HG02798 (cell line): ENCODE results near the gene SLC25A19.
A peak's percentile ranks its signal among the peaks of the same experiment; 100 is the strongest.
"Not testable (repeated sequence)": the region's sequence is repeated elsewhere in the genome, so short reads cannot be mapped to it uniquely, and the experiment has no call there.

Experiments
- ATAC-seq: cut with Tn5 transposase; IDR thresholded peaks from one replicate; pipeline ENCODE4 v1.9.1; 2021; ENCODE audit warnings: mild to moderate bottlenecking; ENCODE audit not compliant: unreplicated experiment, poor library complexity

Gene SLC25A19

DNA sequence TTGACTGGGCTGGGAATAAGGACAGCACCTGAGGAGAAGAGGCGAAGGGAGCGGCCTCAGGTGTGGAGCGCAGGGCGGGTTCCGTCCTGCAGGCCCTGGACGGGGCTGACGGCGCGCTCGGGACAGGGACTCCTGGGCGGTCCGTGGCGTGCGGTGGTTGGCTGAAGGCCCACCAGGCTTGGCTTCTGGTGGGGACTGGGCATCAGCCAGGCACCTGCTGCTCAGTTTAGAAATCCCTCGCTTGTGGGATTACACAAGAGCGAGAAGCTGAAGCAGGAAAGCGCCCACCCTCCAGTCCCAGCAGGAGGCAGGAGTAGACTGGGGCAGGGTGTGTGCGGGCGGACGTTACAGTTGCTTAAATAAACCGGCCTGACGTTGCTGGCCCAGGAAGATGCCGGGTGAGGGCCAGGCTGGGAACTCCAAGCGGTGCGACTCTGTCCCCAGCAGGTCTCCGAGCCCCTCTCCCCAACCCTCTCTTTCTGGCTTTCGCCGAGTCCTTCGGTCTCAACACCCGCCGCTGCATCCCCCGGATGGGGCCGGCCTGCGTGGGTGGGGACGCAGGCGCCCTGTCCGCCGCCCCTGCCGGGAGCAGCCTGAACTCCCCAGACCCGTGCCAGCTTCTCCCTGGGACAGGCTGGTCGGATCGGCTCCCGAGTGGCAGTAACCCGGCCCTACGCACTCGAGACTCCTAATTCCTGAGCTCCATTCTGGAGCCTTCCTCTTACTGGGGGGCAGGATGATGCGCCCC is 18.8 kb downstream of the SLC25A19 start:
- peak; percentile 38 for ATAC-seq

DNA sequence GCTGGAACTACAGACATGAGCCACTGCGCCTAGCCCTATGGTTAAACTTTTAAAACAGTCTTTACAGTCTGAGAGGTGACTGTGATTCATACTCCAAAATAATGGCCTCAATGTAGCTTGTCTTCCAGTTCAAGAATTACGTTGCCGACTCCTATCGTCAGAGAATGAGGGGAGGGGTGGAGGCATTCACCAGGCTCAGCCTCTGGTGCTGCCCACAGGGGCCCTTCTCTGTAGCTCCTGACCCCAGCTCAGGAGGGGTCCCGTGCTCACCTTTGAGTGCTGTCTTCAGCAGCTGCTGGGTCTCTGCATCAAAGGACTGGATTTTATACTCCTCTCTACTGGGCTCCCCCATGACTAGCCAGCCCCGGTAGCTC is 19.4 kb downstream of the SLC25A19 start:
- ATAC-seq, result no peak

DNA sequence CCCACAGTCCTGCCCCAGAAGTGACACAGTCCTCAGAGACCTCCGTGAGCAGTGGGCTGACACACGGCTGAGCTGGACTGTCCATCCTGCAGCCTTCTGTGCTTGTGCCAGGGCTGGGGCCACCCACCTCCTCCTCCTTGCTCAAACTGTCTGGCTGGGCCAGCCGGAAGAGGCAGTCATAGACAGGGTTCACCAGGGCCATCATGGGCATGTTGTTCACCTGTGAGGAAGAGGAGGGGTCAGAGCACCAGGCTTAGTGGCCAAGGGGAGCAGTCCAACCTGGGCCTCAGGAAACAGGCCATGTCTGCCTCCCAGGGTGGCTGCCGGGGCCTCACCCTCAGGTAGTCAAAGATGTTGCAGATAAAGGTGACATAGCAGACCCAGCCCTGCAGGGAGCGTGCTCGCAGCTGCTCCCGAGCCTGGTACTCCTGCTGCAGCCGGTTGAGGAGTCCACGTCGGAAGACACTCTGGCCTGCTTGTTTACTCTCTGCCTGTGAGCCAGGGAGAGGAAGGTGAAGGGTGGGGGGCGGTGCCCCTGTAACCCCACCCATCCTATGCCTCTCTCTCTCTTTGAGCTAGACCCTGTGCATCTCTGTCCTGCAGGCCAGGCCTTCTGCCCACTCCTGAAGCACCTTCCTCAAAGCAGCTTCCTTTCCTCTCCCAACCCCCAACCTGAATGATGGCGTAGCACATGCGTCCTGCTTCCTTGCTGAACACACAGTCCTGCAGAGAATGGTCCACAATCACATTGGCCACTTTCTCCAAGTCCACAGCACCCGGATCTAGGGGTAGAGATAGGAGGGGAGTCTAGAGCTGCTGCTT is 21.6 kb downstream of the SLC25A19 start:
- no peak for ATAC-seq

DNA sequence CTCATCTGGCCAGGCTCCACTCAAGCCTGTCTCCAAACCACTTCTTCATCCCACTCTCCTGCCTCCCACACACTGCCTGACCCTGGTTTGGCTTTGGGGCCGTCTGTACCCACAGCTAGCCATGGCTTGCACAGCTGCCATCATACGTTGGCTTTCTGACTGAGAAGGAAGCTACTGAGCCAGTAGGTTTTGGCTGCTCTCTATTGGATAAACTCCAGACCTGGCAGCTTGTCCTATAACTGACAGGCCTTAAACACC is 22.2 kb downstream of the SLC25A19 start:
- no peak for ATAC-seq

DNA sequence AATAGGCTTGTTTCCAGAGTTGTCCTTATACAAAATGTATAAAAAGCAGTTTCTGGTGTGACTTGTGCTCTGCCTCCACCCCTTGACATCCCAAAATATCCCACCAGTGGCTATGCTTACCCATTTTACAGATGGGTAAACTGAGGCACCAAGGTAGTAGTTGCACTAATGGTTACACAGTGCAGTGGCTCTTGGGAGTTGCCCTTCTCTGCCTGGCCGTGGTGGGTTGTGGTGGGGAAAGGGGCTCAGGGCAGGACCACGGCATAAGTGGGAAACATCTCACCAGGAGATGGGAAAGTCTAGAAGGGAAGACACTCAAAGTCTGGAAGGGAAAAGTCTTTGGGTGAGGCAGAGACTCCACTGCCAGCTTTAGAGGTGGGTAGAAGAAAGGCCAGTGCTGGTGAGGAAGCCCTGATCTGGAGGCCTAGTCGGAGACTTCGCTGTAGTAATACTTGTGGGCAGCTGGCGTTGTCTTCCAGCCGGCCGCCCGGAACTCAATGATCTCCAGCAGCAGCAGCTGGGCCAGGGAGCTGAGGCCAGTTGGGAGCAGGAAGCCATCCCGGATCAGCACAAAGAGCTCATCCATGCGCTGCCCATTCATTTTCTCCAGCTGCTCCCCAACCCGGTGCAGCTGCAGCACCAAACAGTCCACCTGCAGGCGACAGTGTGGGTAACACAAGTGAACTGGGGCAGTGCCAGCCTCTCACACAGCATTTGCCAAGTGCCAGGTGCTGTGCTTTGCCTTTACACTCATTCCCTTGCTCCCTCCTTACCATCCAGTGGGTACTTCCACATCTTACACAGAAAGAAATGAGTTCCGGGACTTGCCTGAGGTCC is 22.7 kb downstream of the SLC25A19 start:
- ATAC-seq, result no peak

DNA sequence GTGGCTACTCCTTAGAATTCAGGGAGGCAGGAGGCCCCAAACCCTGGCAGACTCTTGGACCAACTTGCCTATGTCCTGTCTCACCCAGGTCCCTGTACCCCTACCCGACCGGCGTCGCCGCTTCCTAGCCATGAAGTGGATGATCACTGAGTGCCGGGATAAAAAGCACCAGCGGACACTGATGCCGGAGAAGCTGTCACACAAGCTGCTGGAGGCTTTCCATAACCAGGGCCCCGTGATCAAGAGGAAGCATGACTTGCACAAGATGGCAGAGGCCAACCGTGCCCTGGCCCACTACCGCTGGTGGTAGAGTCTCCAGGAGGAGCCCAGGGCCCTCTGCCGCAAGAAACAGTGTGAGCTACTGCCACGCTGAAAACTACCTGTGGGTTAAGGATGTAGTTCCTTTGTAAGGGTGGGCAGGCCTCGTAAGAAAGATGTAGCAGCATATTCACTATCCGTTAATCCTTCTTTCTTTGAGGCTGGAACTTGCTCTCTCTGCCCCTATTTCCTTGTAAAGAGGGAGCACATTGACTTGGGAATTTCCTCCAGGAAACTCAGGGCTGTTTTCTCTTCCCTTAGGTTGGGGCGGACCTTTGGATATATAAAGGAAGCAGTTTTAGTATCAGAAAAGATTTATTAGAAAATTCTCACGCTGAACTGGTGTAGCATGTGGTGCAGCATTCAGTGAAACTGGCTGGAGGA is 23.5 kb downstream of the SLC25A19 start:
- ATAC-seq, result no peak

DNA sequence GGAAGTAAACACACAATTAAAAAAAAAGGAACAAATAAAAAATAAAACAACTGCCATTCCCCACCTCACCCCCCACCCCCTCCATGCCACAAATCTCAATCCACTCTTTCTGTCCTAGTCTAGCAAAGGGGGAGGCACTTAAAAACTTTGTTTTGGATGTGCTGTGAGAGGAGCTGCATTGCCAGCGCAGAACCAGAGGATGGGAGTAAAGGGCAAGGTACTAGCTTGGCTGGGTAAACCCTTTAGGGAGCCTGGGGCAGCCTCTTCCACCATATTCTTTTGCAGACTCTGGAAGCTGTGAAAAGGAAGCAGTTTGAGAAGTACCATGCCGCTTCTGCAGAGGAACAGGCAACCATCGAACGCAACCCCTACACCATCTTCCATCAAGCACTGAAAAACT is 26.2 kb downstream of the SLC25A19 start:
- no peak for ATAC-seq

DNA sequence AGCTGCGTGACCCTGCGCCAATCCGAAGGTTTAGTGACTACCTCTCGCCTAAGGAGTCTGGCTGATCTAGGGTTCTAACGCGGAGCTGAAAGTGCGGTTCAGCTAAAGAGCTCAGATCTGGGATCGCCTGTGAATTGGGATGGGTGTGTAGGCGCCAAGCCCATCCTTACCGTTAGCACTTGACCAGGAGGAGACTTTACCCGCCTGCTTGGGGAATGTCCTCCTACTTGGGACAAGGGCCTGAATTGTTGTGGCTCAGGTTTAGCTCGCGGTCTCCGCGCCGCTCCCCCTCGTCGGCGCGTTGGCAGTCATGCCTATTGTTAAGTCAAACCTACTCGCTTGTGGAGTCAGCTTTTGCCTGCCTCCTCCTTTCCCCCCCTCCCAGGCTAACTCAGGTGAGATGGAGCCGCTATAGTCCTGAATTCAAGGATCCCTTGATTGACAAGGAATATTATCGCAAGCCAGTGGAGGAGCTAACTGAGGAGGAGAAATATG is 27.1 kb downstream of the SLC25A19 start:
- no peak for ATAC-seq

DNA sequence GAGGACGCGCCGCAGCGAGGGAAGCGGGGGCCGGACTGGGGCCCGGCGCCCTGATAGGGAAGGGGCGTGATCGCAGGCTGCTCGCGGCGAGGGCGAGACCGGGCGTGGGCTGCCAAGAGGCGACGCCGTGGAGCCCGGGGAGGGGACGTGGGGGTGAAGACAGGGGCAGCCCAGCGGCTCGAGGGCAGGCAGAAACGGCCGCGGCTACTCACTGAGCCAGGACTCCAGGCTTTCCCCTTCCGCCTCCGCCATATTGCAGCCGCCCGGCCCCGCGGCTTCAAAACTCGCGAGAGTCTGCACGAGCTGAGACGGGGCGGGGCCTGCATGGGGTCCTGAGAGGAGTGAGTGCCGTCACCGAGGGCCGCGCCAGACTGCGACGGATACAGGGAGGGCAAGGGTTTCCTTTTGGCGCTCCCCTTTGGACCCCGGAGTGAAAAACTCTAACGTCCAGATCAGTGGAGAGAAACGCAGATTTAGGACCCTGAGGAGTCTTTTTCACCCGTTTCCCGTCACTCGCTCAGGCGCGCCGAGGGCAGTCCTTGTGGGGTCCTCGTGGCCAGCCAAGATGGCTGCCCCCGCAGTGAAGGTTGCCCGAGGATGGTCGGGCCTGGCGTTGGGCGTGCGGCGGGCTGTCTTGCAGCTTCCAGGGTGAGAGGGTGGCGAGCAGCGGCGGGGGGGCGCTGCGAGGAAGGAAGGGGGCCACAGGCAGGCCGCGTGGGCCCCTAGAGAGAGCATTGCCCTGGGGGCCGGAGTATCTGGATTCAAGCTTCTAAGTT is 27.7 kb downstream of the SLC25A19 start, which contains the start of the genes GGA3 and MRPS7:
Gene GGA3 (minus strand): TSS at position 271 of the 776 bp plus-strand sequence. CDS start 19 bp downstream, at position 252.
Gene MRPS7 (plus strand): TSS at position 544 of the 776 bp plus-strand sequence. CDS start 22 bp downstream, at position 566.
- peak; percentile 90 for ATAC-seq

DNA sequence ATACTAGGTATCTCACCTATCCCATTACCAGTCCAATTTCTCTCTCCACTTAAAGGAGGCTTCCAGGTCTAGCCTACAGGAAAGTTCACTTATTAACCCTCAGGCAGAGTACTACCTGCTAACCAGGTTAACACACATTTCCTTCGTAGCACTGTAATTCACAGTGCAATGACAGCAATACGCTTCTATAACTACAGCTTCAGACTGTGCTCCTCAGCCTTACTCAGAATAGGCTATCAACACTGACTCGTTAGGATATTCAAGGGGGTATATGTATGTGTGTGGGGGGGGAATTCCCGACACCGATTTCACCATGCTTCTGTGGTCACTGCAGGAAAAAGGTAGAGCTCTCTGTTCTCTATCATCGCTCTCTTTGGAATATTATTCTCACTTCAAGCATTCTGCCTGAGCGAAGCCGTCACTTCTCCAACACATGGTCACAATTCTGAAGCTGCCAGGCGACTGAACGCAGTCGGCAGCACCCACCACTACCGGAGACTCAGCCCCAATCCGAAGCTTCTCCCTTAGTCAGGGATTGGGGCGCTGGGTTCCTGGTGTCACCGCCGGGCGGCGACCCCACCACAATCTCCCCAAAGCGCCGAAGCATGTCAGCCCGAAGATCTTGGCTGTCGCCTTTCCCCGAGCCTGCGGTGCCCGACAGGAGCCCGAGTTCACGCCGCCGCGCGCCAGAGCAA is 28.4 kb downstream of the SLC25A19 start:
- peak; percentile 29 for ATAC-seq

DNA sequence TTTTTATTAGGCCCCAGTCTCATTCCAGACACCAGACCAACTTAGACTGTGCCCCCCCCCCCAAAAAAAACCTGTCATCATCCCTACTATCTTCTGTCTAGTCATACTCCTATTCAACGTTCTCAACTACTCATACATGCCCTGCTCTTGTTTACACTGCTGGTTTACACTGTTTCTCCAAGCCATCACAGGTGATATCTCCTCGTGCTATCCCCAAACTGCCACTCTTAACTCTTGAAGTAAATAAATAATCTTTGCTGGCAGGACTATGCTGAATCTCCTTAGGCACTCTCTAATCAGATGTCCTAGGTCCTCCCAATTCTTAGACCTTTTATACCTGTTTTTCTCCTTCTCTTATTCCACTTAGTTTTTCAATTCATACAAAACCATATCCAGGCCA is 32.0 kb downstream of the SLC25A19 start:
- ATAC-seq, result not testable (repeated sequence)

DNA sequence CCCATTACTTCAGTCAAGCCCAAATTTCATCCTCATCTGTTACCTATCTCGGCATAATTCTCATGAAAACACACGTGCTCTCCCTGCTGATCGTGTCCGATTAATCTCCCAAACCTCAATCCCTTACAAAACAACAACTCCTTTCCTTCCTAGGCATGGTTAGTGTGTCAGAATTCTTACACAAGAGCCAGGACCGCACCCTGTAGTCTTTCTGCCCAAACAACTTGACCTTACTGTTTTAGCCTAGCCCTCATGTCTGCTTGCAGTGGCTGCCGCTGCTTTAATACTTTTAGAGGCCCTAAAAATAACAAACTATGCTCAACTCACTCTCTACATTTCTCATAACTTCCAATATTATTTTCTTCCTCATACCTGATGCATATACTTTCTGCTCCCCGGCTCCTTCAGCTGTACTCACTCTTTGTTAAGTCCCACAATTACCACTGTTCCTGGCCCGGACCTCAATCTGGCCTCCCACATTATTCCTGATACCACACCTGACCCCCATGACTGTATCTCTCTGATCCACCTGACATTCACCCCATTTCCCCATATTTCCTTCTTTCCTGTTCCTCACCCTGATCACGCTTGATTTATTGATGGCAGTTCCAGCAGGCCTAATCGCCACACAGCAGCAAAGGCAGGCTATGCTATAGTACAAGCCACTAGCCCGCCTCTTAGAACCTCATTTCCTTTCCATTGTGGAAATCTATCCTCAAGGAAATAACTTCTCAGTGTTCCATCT is 33.1 kb downstream of the SLC25A19 start:
- not testable (repeated sequence) for ATAC-seq

DNA sequence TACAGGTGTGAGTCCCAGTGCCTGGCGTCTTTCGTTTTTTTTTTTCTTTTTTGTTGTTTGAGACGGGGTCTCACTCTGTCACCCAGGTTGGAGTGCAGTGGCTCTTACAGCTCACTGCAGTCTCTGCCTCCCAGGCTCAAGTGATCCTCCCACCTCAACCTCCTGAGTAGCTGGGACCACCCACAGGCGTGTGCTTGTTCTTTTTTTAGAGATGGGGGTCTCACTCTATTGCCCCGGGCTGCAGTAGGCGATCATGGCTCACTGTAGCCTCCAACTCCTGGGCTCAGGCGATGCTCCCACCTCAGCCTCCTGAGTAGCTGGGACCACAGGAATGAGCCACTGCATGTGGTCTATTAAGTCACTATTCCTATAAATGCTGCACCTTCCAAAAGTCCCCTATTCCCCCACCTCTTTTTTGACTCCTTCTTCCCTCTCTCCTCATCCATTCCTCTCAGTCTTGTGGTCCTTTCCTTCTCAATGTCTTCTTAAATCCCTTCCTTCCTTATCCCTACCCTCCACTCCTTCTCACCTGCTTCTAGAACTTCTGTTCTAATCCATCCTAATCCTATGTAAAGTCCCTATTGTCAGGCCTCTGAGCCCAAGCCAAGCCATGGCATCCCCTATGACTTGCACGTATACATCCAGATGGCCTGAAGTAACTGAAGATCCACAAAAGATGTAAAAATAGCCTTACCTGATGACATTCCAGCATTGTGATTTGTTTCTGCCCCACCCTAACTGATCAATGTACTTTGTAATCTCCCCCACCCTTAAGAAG is 37.0 kb downstream of the SLC25A19 start:
- ATAC-seq, result no peak

DNA sequence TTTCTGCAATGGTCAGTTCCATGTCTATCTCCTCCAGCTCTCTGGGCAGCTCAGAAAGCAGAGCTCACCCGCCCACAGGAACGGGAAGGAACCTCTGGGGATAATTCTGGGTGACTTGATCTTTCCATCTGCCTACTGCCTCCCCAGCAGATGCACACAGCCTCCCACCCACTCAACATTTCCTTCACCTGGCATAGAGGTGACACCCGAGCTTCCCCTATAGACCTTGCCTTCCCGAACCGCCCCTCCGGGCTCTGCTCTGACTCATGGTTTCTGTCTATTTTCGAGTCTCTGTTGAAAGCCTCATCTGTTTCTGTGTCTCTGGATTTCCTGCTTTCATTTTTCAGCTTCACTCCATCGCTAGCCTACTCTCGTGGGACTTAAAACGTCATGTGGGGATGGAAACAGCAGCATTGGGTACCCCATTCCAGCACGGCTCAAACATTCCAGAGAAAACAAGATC is 39.2 kb downstream of the SLC25A19 start:
- ATAC-seq, result peak; percentile 92

DNA sequence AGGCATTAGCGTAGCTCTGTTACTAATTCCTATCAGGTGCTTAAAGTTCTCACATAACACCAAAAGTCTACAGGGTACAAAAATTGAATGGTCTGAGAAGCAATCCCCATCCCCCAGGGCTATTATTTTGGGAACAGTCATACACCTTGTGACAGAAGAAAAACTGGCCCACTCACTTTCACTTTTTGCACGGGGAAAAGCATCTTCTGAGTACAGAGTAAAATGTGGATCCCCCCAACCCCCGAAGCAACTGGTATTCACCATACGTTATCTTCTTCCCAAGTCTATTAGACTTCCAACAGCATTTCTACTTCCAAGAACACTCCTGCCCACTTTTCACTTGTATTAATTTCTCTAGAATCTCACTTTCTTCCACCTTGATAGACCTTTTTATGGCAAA is 39.7 kb downstream of the SLC25A19 start:
- ATAC-seq, result no peak

DNA sequence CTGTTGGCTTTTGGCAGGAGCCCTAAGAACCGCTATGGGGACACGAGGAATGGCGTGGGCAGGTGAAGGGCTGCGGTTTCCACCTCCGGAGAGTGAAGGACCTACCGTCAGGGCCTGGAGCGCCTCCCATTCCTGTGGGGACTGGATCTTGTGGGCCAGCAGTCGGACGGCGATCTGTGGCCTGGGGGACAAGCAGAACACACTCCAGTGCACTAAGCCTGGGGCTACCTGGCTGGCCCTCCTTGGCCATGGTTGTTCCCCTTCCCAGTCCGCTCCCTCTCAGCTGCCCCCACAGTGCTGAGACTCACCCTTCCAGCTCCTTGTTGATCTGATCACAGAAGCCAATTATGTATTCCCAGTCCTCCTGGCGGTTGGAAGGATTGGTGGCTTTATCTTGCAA is 42.8 kb downstream of the SLC25A19 start:
- no peak for ATAC-seq

DNA sequence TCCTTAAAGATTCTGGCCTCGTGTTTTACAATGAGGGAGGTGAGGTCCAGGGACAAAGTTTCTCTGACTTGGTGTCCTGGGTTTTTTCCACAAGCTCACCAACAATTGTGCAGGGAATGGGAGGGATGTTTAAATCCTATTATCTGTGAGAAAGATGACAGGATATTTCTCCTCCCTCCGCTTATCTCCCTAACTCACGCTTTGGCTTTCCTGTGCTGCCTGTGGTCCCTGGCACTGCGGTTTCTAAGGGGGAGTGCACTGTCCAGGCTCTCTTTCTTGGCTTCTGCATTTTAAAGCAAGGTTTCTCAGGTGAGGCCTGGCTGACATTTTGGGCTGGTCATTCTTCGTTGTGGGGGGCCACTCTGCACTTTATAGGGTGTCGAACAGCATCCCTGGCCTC is 44.2 kb downstream of the SLC25A19 start:
- ATAC-seq, result no peak
